Cardiac fibroblast (primary cell): Measurements from ENCODE around the gene SDE2.

Experiments
- DNase-seq, 2 donors: peaks; one replicate each; pipeline versions ENCODE4 v3.0.0 to v3.0.0-alpha.2; 2010; ENCODE audit warnings: low read depth in 2 of 2
- H3K4me3 ChIP-seq, 2 donors: replicated peaks in 1 of 2; 1 replicate in 1 of 2; 2 replicates in 1 of 2; pipeline ENCODE4 v1.5.1; 2011; ENCODE audit warnings: low read depth in 2 of 2, low read length in 2 of 2, mild to moderate bottlenecking in 2 of 2, moderate library complexity in 1 of 2
- CTCF ChIP-seq: IDR thresholded peaks from one replicate; pipeline ENCODE4 v1.5.1; 2011; ENCODE audit warnings: low read depth, mild to moderate bottlenecking, low read length, inconsistent platforms

The SDE2 gene

GRCh38 chr1:225950905-225951497 lies 48.1 kb downstream of the SDE2 start:
- no peak for DNase-seq
- TF ChIP-seq CTCF: no peak
- no peak overlapping the region for H3K4me3 ChIP-seq

DNA sequence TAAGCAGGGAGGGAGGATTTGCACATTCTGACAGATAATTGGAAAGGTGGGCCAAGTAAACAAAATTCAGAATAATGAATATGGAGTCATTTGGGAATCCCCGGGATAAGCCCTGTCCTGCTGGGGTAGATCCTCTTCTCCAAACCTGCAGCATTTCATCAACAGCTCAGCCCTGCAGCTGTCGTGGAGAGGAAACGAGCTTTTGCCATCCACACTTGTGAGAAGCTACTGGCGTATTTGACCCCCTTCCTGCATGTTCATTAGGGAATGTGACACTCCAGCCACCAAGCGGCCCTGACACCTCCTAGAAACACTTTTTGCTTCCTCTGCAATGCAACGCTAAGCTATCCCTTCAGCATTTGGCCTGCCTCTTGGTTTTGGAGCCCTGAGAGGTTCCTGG lies 50.1 kb downstream of the SDE2 start:
- DNase-seq: no peak
- TF ChIP-seq CTCF: no peak
- no peak overlapping the region for H3K4me3 ChIP-seq

DNA sequence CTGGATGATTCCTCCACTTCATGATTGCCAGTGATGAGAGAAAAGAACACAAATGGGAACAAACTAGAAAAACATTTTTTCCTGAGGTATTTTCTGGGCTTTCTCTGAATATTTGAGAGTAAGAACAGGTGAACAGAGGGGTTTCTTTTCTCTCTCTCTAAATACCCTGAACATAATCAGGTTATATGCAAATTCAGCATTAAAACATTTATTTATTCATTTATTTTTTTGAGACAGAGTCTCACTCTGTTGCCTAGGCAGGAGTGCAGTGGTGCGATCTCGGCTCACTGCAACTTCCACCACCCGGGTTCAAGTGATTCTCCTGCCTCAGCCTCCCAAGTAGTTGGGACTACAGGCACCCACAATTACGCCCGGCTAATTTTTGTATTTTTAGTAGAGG lies 52.3 kb downstream of the SDE2 start:
- TF ChIP-seq CTCF: no peak
- no peak for DNase-seq
- no peak overlapping the region for H3K4me3 ChIP-seq

DNA sequence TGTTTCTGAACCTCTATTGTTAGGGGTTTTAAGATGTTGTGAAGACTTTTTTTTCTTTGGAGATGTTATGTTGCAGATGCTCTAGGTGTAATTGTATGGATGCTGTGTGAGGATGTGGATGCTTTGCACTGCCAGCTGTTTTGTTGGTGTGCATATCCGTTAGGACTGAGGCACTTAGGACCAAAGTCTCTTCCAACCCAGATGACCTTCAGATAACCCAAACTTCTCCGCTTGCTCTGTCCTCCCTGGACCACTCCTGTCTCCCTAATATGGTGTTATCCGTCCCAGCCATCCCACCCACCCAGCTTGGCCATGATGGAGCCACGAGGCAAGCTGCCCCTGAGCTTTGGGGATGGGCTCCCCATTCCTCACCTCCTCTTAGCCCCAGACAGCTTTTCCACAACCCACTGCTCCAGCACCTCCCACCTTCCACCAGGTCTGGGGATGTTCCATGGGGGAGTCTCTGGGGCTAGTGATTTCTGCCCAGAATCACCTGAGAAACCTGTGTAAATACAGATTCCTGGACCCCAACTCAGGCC lies 53.0 kb downstream of the SDE2 start:
- DNase-seq: no peak
- no peak for TF ChIP-seq CTCF
- no peak overlapping the region for H3K4me3 ChIP-seq

GRCh38 chr1:225945564-225945963 lies 53.6 kb downstream of the SDE2 start:
- H3K4me3 ChIP-seq: no peak overlapping the region
- DNase-seq: no peak

DNA sequence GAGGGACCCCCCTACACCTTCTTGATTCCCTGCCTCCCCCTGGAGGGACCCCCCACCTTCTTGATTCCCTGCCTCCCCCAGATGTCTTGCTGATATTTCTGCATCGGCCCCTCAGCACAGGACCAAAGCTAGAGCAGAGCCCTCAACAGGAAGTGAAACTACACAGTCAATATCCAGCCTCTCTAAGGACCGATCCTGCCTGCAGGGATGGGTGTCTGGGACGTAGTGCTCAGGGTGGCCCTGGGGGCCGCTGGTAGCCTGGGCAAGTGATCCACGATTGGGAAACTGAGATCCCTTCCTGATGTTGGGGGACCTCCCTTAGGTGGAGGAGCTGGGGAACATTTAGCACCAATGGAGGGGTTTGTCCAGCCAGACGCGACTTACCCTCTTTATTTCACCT lies 54.2 kb downstream of the SDE2 start:
- DNase-seq: no peak
- no peak overlapping the region for H3K4me3 ChIP-seq
- no peak for TF ChIP-seq CTCF

More at GRCh38 chr1:225945564-225945963, 53.6 kb downstream of the SDE2 start:
- TF ChIP-seq CTCF: no peak

- no peak overlapping the region for H3K4me3 ChIP-seq
- TF ChIP-seq CTCF: no peak
- no peak for DNase-seq
Measured at GRCh38 chr1:225944387-225944786, 54.8 kb downstream of the SDE2 start.
